Stromal cell of bone marrow (primary cell): ENCODE data around the gene KCNJ16.

Experiments used
- DNase-seq: peaks from one replicate; pipeline ENCODE4 v3.0.0-alpha.2; 2012; ENCODE audit warnings: low read depth

KCNJ16 gene

GRCh38 chr17:70128727-70129238 lies 53.8 kb downstream of the KCNJ16 start:
- no peak for DNase-seq

GRCh38 chr17:70130289-70130688 lies 55.3 kb downstream of the KCNJ16 start:
- DNase-seq, result no peak

GRCh38 chr17:70132505-70132904 lies 57.5 kb downstream of the KCNJ16 start:
- no peak for DNase-seq

GRCh38 chr17:70134042-70134441 lies 59.0 kb downstream of the KCNJ16 start:
- DNase-seq, result no peak

GRCh38 chr17:70134777-70135176 lies 59.8 kb downstream of the KCNJ16 start:
- no peak for DNase-seq

- DNase-seq, result no peak
These were observed 61.1 kb downstream of the KCNJ16 start for GRCh38 chr17:70136131-70136530.

GRCh38 chr17:70137451-70138230 lies 62.6 kb downstream of the KCNJ16 start:
- DNase-seq, result peak; percentile 95

- peak; percentile 36 for DNase-seq
These were observed 63.4 kb downstream of the KCNJ16 start for GRCh38 chr17:70138291-70138865.

- DNase-seq, result no peak
These were observed 64.5 kb downstream of the KCNJ16 start for GRCh38 chr17:70139449-70139993.

- DNase-seq, result no peak
These were observed 69.3 kb downstream of the KCNJ16 start for GRCh38 chr17:70144260-70144846.

- DNase-seq, result no peak
These were observed 78.2 kb downstream of the KCNJ16 start for GRCh38 chr17:70153210-70153609.

- no peak for DNase-seq
These were observed 82.1 kb downstream of the KCNJ16 start for GRCh38 chr17:70157151-70157550.

- no peak for DNase-seq
These were observed 83.2 kb downstream of the KCNJ16 start for GRCh38 chr17:70158180-70158579.

GRCh38 chr17:70158591-70158990 lies 83.6 kb downstream of the KCNJ16 start:
- DNase-seq, result no peak

- DNase-seq, result no peak
These were observed 85.0 kb downstream of the KCNJ16 start for GRCh38 chr17:70159980-70160379.

GRCh38 chr17:70161519-70161918 lies 86.5 kb downstream of the KCNJ16 start:
- no peak for DNase-seq

- no peak for DNase-seq
These were observed 90.4 kb downstream of the KCNJ16 start for GRCh38 chr17:70165383-70165782.

GRCh38 chr17:70166615-70167014 lies 91.6 kb downstream of the KCNJ16 start:
- DNase-seq, result no peak

- DNase-seq, result peak; percentile 56
These were observed 93.3 kb downstream of the KCNJ16 start for GRCh38 chr17:70168044-70168976.

- DNase-seq, result peak; percentile 66
These were observed 94.1 kb downstream of the KCNJ16 start, which contains the start of gene KCNJ2 for GRCh38 chr17:70168977-70169708. TSS of gene KCNJ2 (plus strand) at chr17:70169532. CDS start at chr17:70175040, 5,508 bp downstream.
